GM23248 (cell line): ENCODE results near the gene NKAIN2.

Experiments used
- EZH2 ChIP-seq: fragments of 200-600 bp; sonication (generic); IDR thresholded peaks from 2 replicates; pipeline ENCODE4 v1.6.1; 2018; ENCODE audit warnings: antibody characterized with exemption, mild to moderate bottlenecking; ENCODE audit not compliant: insufficient read depth, poor library complexity, severe bottlenecking
- EZH2phosphoT487 ChIP-seq: fragments of 200-600 bp; sonication (generic); IDR thresholded peaks from 2 replicates; pipeline ENCODE4 v1.6.1; 2018; ENCODE audit warnings: antibody characterized with exemption, moderate library complexity, mild to moderate bottlenecking, low read depth; ENCODE audit not compliant: insufficient read depth

GRCh38 chr6:124757560-124757959 lies 953.9 kb downstream of the NKAIN2 start:
- no peak for TF ChIP-seq EZH2
- no peak for TF ChIP-seq EZH2phosphoT487
